Measurements from ENCODE around the gene PARP16.

PARP16 gene

GRCh38 chr15:65217526-65218482, 68.9 kb downstream of the PARP16 start:
- Histone ChIP-seq H3K36me3 (ENCODE audit: control insufficient read depth in 1 of 2, insufficient read depth in 2 of 2, low read length in 2 of 2) (no peaks in the 10 kb centered on the region), H3K9me3 (ENCODE audit: control insufficient read depth in 1 of 2, low read length in 2 of 2) (no peaks in the 10 kb centered on the region), H3K27me3 (ENCODE audit: control insufficient read depth in 1 of 2, insufficient read depth in 2 of 2, low read length in 2 of 2) (no peaks in the 10 kb centered on the region), H3K27ac (ENCODE audit: low read depth, low read length) (no peak overlapping the region), H3K9ac (ENCODE audit: low read depth in 1 of 2, low read length in 2 of 2) (no peak overlapping the region), H3K4me1 (ENCODE audit: control insufficient read depth in 1 of 2, insufficient read depth in 2 of 2, low read length in 2 of 2) (no peaks in the 10 kb centered on the region), H3K4me3 (ENCODE audit: low read depth in 1 of 2, low read length in 2 of 2) (no peak overlapping the region)

DNA sequence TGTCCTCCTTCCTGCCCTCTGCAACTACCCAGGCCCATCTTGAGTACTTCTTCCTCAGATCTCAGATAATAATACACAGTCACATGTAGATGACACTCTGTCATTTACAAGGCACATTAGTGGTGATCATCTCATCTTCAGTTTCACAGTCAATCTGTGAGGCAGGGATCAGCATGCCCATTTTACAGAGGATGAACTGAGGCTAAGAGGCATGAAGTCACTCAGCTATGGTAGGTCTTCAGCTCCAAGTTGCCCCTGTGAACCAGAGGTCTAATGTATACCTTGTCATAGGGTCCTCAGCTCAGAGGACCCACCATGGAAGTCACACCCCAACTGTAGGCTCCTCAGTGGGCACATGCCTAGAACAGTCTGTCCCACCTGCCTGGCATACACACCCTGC, 71.2 kb downstream of the PARP16 start:
- no peaks in the 10 kb centered on the region for H3K36me3 ChIP-seq (ENCODE audit: control insufficient read depth in 1 of 2, insufficient read depth in 2 of 2, low read length in 2 of 2)
- H3K9ac ChIP-seq (ENCODE audit: low read depth in 1 of 2, low read length in 2 of 2), result no peak overlapping the region
- no peaks in the 10 kb centered on the region for H3K27me3 ChIP-seq (ENCODE audit: control insufficient read depth in 1 of 2, insufficient read depth in 2 of 2, low read length in 2 of 2)
- H3K9me3 ChIP-seq (ENCODE audit: control insufficient read depth in 1 of 2, low read length in 2 of 2), result no peaks in the 10 kb centered on the region
- no peaks in the 10 kb centered on the region for H3K4me1 ChIP-seq (ENCODE audit: control insufficient read depth in 1 of 2, insufficient read depth in 2 of 2, low read length in 2 of 2)
- no peak overlapping the region for H3K4me3 ChIP-seq (ENCODE audit: low read depth in 1 of 2, low read length in 2 of 2)
- H3K27ac ChIP-seq (ENCODE audit: low read depth, low read length), result no peak overlapping the region

DNA sequence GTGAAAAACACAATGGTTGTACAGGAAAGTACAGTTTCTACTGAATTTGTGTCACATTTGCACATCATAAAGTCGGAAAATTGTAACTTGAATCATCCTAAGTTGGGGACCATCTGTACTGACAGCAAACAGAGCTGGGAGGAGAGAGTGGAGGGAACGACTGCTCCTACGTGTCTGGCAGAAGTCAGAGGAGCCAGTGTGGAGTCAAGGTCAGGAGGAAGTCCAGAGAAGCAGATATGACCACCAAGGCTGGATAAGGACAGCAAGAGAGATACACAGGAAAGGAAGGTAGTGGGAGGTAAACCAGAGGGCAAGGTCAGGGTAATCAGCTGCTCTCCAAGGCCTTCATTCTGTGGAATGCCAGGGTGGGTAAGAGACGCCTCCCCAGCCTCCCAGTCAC, 72.7 kb downstream of the PARP16 start:
- Histone ChIP-seq H3K4me1 (ENCODE audit: control insufficient read depth in 1 of 2, insufficient read depth in 2 of 2, low read length in 2 of 2) (no peaks in the 10 kb centered on the region), H3K4me3 (ENCODE audit: low read depth in 1 of 2, low read length in 2 of 2) (no peak overlapping the region), H3K9me3 (ENCODE audit: control insufficient read depth in 1 of 2, low read length in 2 of 2) (no peaks in the 10 kb centered on the region), H3K9ac (ENCODE audit: low read depth in 1 of 2, low read length in 2 of 2) (no peak overlapping the region), H3K27ac (ENCODE audit: low read depth, low read length) (no peak overlapping the region), H3K36me3 (ENCODE audit: control insufficient read depth in 1 of 2, insufficient read depth in 2 of 2, low read length in 2 of 2) (no peaks in the 10 kb centered on the region), H3K27me3 (ENCODE audit: control insufficient read depth in 1 of 2, insufficient read depth in 2 of 2, low read length in 2 of 2) (no peaks in the 10 kb centered on the region)

DNA sequence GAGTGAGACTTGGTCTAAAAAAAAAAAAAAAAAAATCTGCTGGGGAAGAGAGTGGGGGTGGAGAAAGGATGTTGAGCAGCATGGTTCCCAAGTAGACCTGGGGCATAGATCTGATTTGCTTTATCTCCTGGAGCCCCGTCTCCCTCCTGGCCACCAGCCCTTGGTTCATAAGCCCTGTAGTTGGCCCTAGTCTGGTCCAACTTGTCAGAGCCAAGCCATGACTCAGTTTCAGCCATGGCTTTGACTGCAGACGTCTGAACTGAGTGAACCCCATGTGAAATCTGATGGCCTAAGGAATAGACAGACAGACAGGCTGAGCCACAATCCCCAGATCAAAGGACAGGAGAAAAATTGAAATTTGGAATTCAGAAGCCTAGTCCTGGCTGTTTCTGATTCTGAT, 73.4 kb downstream of the PARP16 start:
- H3K9me3 ChIP-seq (ENCODE audit: control insufficient read depth in 1 of 2, low read length in 2 of 2), result no peaks in the 10 kb centered on the region
- no peaks in the 10 kb centered on the region for H3K27me3 ChIP-seq (ENCODE audit: control insufficient read depth in 1 of 2, insufficient read depth in 2 of 2, low read length in 2 of 2)
- H3K9ac ChIP-seq (ENCODE audit: low read depth in 1 of 2, low read length in 2 of 2), result no peak overlapping the region
- no peaks in the 10 kb centered on the region for H3K4me1 ChIP-seq (ENCODE audit: control insufficient read depth in 1 of 2, insufficient read depth in 2 of 2, low read length in 2 of 2)
- H3K36me3 ChIP-seq (ENCODE audit: control insufficient read depth in 1 of 2, insufficient read depth in 2 of 2, low read length in 2 of 2), result no peaks in the 10 kb centered on the region
- no peak overlapping the region for H3K4me3 ChIP-seq (ENCODE audit: low read depth in 1 of 2, low read length in 2 of 2)
- H3K27ac ChIP-seq (ENCODE audit: low read depth, low read length), result no peak overlapping the region

- H3K27ac ChIP-seq (ENCODE audit: low read depth, low read length), result no peak overlapping the region
- H3K9ac ChIP-seq (ENCODE audit: low read depth in 1 of 2, low read length in 2 of 2), result no peak overlapping the region
- H3K36me3 ChIP-seq (ENCODE audit: control insufficient read depth in 1 of 2, insufficient read depth in 2 of 2, low read length in 2 of 2), result no peaks in the 10 kb centered on the region
- H3K27me3 ChIP-seq (ENCODE audit: control insufficient read depth in 1 of 2, insufficient read depth in 2 of 2, low read length in 2 of 2), result no peaks in the 10 kb centered on the region
- no peaks in the 10 kb centered on the region for H3K4me1 ChIP-seq (ENCODE audit: control insufficient read depth in 1 of 2, insufficient read depth in 2 of 2, low read length in 2 of 2)
- no peak overlapping the region for H3K4me3 ChIP-seq (ENCODE audit: low read depth in 1 of 2, low read length in 2 of 2)
- no peaks in the 10 kb centered on the region for H3K9me3 ChIP-seq (ENCODE audit: control insufficient read depth in 1 of 2, low read length in 2 of 2)
Measured at GRCh38 chr15:65212097-65212496, 74.6 kb downstream of the PARP16 start.

- H3K27ac ChIP-seq (ENCODE audit: low read depth, low read length), result no peak overlapping the region
- no peak overlapping the region for H3K4me3 ChIP-seq (ENCODE audit: low read depth in 1 of 2, low read length in 2 of 2)
- no peak overlapping the region for H3K9ac ChIP-seq (ENCODE audit: low read depth in 1 of 2, low read length in 2 of 2)
- H3K36me3 ChIP-seq (ENCODE audit: control insufficient read depth in 1 of 2, insufficient read depth in 2 of 2, low read length in 2 of 2), result no peaks in the 10 kb centered on the region
- H3K9me3 ChIP-seq (ENCODE audit: control insufficient read depth in 1 of 2, low read length in 2 of 2), result no peaks in the 10 kb centered on the region
- H3K27me3 ChIP-seq (ENCODE audit: control insufficient read depth in 1 of 2, insufficient read depth in 2 of 2, low read length in 2 of 2), result no peaks in the 10 kb centered on the region
- no peaks in the 10 kb centered on the region for H3K4me1 ChIP-seq (ENCODE audit: control insufficient read depth in 1 of 2, insufficient read depth in 2 of 2, low read length in 2 of 2)
Measured at GRCh38 chr15:65211482-65211982, 75.2 kb downstream of the PARP16 start.

GRCh38 chr15:65210770-65211481, 75.8 kb downstream of the PARP16 start, which contains the start of gene CILP:
Gene CILP (minus strand): TSS chr15:65211473. CDS start chr15:65209755, 1,718 bp downstream.
- H3K36me3 ChIP-seq (ENCODE audit: control insufficient read depth in 1 of 2, insufficient read depth in 2 of 2, low read length in 2 of 2), result no peaks in the 10 kb centered on the region
- no peaks in the 10 kb centered on the region for H3K27me3 ChIP-seq (ENCODE audit: control insufficient read depth in 1 of 2, insufficient read depth in 2 of 2, low read length in 2 of 2)
- H3K4me3 ChIP-seq (ENCODE audit: low read depth in 1 of 2, low read length in 2 of 2), result no peak within 1 kb of the TSS
- H3K9ac ChIP-seq (ENCODE audit: low read depth in 1 of 2, low read length in 2 of 2), result no peak within 1 kb of the TSS
- H3K9me3 ChIP-seq (ENCODE audit: control insufficient read depth in 1 of 2, low read length in 2 of 2), result no peaks in the 10 kb centered on the region
- no peaks in the 10 kb centered on the region for H3K4me1 ChIP-seq (ENCODE audit: control insufficient read depth in 1 of 2, insufficient read depth in 2 of 2, low read length in 2 of 2)
- H3K27ac ChIP-seq (ENCODE audit: low read depth, low read length), result no peak within 1 kb of the TSS

DNA sequence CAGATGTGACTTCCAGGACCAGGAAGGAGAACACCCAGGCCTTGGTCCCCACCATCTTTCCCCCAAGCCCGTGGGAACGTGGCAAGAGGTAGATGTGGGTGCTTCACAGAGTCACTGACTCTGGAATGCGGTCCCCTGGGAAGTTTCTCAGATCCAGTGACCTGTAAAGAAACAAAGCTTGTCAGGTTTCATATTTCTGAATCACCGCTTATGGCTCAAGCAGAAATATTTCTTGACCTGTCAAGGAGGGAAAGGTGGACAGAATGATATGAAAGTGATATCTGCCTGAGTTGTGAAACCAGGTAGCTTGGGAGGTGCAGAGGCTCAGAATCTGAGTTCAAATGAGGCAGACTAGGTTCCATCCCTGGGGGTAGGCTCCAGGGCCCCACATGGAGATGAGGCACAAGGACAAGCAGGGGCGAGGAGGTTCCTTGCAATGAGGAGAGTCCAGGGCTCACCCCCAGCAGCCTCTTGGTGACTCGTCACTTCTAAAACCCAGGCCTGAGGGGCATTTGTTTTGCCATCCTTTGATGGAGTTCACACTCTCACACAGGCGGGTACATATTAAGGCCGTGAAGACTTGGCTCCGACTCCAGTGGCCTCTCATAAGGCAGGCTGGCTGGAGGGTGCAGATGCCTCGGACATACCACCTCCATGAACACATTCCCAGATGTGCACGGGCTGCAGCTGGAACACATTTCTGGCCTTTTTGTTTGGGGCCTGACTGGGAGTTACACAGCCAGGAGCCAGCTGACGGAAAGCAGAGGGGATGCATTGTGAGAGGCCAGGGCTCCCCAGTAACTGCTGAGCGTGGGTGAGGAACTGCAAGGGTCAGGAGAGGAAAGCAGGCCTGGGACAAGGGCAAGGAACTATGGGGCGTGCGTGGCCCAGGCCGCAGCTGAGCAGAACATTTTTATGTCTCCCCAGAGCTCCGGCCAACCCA, 76.7 kb downstream of the PARP16 start:
- H3K4me1 ChIP-seq (ENCODE audit: control insufficient read depth in 1 of 2, insufficient read depth in 2 of 2, low read length in 2 of 2), result no peaks in the 10 kb centered on the region
- H3K27ac ChIP-seq (ENCODE audit: low read depth, low read length), result no peak overlapping the region
- no peak overlapping the region for H3K4me3 ChIP-seq (ENCODE audit: low read depth in 1 of 2, low read length in 2 of 2)
- no peaks in the 10 kb centered on the region for H3K36me3 ChIP-seq (ENCODE audit: control insufficient read depth in 1 of 2, insufficient read depth in 2 of 2, low read length in 2 of 2)
- H3K9me3 ChIP-seq (ENCODE audit: control insufficient read depth in 1 of 2, low read length in 2 of 2), result no peaks in the 10 kb centered on the region
- H3K9ac ChIP-seq (ENCODE audit: low read depth in 1 of 2, low read length in 2 of 2), result no peak overlapping the region
- no peaks in the 10 kb centered on the region for H3K27me3 ChIP-seq (ENCODE audit: control insufficient read depth in 1 of 2, insufficient read depth in 2 of 2, low read length in 2 of 2)

GRCh38 chr15:65208647-65209046, 78.0 kb downstream of the PARP16 start:
- H3K4me1 ChIP-seq (ENCODE audit: control insufficient read depth in 1 of 2, insufficient read depth in 2 of 2, low read length in 2 of 2), result no peaks in the 10 kb centered on the region
- no peaks in the 10 kb centered on the region for H3K36me3 ChIP-seq (ENCODE audit: control insufficient read depth in 1 of 2, insufficient read depth in 2 of 2, low read length in 2 of 2)
- H3K27me3 ChIP-seq (ENCODE audit: control insufficient read depth in 1 of 2, insufficient read depth in 2 of 2, low read length in 2 of 2), result no peaks in the 10 kb centered on the region
- H3K9me3 ChIP-seq (ENCODE audit: control insufficient read depth in 1 of 2, low read length in 2 of 2), result no peaks in the 10 kb centered on the region
- H3K9ac ChIP-seq (ENCODE audit: low read depth in 1 of 2, low read length in 2 of 2), result no peak overlapping the region
- no peak overlapping the region for H3K4me3 ChIP-seq (ENCODE audit: low read depth in 1 of 2, low read length in 2 of 2)
- H3K27ac ChIP-seq (ENCODE audit: low read depth, low read length), result no peak overlapping the region

Data from duodenal mucosa (tissue), 2 donors.